GM21529 (cell line): ENCODE data around the gene ZC3H7A.

ENCODE experiments used
- ATAC-seq: cut with Tn5 transposase; IDR thresholded peaks from one replicate; pipeline ENCODE4 v1.9.1; 2021; ENCODE audit not compliant: unreplicated experiment

The ZC3H7A gene

DNA sequence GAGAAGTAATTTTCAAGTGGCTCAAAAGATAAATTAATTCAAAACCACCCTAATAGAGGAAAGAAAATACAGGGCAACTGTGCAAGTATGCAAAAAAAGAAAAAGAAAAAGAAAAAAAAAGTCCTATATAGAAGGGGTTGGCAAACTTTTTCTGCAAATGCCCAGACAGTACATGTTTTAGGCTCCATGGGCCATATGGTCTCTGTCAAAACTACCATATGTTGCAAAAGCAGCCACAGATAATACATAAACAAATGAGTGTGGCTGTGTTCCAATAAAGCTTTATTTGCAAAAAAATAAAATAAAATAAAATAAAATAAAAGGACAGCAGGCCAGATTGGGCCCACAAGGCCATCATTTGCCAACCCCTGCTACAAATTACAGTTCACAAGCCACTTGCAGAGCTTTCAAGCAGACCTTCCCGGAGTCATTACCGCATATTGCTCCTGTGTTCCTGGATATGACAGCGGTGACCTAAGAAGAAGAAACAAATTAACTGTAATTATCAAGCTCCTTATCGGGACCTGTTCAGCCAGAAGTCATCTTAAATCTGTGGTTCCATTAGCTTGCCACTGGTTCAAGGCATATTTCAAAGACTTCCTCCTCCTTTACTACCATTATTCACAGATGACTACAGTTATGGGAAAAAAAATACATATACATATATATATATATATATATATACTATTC, 15.9 kb downstream of the ZC3H7A start:
- no peak for ATAC-seq

DNA sequence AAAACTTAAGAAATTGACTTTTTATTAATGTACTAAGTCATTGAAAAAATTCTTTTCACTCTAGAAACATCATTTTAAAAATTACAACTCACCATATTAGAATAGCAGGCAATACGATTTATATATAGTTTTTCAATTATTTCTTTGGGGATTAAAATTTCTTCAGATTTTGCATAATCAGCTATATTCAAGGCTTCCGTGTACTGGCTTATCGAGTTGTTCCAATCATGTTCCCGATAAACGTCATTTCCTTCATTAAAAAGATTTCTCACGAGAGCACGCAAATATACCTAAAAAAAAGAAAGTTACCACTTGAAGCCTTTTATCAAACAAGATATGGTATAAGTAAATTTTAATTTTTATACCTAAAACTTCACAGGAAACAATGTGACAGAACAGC, 18.0 kb downstream of the ZC3H7A start:
- no peak for ATAC-seq

DNA sequence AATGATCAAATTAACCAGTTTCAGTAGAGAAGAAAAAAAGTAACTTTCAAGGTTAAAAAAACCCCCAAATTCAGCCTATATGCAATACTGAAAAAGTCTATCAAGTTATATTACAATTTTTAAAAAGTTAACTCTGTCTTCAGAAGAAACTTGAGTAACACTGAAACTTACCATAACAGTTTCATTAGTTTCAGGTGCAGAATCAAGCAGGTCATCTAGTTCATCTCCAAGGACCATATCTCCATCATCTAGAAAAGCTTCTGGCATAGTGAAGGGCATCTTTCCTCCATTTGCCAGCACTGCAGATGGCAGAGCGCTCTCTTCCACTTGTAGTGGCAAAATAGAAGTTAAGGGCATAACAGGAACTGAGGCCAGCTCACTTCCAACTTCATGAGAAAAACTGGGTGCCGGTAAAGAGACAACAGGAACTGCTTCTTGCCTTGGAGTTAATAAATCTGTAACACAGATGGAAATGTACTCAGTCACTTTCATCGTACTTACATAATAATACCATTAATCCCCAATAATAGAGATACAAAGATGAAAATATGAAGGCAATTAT, 22.9 kb downstream of the ZC3H7A start:
- ATAC-seq = no peak

DNA sequence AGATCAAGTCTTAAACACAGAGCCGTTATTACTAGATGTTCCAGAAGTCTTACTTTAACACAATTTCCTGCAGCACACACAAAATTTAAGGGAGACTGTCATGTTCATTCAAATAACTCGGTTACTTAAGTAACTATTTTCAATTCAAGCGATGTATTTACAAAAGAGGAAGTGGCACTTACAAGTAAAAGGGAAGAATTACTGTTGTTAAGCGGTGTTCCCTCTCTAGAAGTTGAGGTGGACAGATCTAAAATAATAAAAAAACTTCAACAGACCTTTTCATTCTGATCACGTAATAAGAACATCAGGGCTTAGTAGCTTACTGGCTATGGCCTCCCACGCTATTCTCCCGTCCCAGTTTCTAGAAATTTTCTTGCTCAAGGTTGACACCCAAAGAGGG, 28.2 kb downstream of the ZC3H7A start:
- ATAC-seq = peak; percentile 67

DNA sequence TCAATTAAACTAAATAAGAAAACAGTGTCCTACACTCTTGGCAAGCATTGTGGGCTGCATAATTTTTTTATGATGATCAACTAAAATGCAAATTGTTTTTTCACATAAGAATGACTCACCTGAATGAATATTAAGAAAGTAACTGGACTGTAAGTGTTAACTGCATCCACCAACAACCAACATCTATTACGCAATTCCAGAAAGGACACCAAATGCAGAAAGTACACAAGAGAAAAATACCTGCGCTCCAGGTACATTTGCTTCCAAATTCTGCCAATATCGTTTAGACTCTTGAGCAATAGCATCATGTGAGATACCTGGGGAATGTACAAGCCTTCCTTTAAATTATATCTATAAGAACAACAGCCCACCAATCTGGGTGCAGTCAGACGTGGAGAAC, 34.6 kb downstream of the ZC3H7A start:
- ATAC-seq = no peak

DNA sequence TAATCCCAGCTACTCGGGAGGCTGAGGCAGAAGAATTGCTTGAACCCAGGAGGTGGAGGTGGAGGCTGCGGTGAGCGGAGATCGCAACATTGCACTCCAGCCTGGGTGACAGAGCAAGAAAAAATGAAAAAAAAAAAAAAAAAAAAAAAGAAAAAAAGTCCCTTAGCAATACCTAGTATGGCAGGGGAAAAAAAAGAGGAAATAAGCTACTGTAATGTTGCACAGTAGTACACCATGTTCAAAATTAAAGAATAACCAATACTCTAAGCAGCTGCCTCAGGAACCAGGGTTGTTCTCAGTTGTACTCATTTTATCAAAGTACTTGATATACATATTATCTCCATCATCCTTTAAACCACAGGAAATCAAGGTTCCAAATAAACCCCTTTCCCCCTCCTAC, 37.1 kb downstream of the ZC3H7A start:
- ATAC-seq = no peak

DNA sequence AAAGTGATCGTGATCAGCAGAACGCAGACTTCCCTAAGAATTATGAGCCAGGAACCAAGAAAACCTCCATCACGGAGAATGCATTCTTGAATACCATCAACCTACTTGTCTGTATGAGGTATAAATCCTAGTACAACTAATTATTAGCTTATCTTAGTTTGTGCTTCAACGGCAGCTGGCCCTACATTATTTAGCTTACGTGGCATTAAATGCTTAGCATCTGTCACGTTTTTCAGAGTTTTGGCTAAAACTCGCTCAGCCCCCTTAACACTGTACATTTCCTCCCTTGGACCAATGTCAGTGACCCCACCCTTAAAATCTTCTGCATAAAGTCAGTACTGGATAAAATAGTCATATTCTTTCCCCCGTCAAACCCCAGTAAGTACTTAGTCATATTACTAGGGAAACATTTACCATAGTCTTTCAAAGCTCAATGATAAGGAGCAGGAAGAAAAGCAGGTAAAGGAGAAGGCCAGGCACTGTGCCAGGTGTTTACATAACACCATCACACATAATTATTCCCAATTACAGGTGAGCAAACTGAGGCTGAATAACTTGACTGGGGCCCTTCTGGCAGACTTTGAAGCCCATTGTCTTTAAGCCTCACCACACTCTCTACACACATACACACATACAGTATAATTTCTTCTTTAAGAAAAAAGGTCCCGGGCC, 37.8 kb downstream of the ZC3H7A start:
- ATAC-seq = no peak

DNA sequence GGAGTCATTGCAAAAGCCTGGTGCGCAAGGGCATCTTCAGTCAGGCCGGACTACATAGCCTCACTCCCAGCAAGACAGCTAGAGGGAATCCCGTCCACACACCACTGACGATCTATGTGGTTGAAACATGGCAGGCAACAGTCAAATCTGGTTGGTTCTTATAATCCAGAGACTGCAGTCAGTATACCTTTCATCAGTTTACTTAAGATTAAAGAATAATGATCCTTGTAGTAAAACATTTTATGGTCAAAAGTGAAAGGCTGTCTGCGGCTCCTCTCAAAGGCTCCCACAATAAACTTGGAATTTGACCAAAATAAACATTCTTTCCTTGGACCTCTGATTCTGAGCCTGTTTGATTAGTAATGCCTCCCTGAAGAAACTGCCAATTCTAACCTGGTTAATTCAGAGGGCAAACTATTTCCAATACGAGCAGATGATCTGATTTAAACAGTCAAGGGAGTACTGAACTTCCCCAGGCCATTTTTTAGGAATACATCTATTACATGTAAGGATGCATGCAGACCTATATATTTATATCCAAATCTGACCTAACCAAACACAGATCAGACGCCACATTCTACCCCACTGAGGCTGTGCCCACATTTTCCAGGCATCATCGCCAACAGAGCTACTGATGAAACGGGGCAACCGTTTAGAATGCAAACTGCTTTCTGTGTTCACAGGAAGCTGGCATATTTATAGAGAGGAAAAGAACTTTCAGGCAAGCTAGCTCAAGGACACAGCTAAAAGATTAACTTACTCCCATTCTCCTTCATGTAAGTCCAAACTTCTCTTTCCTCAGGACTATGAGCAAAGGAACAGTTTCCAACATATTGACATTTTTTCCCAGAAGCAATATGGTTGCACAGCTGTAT, 39.1 kb downstream of the ZC3H7A start:
- ATAC-seq = no peak

DNA sequence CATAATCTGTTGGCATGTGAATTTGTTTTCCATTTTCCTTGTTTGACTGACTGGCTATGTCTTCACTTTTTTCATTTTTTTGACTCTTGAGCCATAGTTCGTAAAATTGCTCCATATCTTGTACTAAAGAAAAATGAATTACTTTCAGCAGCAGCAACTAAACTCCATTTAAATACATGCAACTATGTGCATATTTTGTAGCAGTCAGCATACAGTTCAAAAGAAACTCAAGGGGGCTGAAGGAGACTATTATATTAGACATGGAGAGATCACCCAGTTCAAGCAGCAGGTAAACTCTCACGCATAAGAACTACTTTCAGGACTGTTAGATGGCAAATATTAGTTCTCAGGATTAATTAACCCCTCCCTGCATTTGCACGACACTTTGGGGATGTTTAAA, 40.8 kb downstream of the ZC3H7A start:
- ATAC-seq = no peak

DNA sequence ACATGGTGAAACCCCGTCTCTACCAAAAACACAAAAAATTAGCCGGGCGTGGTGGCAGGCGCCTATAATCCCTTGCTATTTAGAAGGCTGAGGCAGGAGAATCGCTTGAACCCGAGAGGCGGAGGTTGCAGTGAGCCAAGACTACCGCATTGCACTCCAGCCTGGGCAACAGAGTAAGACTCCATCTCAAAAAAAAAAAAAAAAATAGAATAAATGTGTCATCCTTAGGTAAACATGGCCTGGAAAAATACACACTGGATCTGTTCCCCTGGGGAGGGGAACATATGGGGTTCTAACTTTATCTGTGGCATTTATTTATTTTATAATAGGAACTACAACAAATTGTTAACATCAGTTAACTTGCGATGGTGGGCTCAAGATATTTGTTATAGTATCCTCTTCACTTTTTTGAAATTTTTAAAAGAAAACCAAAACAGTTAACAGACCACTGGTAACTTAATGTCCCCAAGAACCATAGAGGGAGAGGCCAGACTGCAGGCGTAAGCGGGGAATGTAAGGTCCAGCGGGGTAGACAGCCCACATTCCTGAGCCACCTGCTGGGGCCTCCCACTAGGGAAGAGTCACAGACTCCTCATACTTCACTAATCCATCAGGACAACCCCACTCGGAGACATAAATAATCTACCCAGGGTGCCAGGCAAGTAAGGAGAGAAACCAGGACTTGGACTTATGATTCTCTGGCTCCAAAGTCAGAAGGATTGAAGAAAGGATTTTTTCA, 41.9 kb downstream of the ZC3H7A start:
- ATAC-seq = no peak

DNA sequence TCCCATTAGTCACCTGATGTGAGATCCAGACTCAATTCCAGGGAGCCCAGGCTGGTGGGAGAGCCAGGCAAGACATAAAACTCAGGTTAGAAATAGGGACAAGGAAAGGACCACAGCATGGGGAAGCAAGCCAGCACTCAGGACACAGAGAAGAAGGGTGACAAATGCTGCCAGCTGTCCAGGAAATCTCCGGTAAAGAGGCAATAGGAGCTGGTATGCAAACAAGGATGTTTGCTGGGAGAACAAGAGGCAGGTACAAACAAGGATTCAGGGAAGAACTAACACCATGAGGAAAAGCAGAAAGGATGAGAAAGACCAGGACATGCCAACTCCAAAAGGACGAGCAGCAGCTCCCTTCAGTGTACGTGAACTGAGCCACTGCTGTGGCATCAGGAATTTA, 44.2 kb downstream of the ZC3H7A start:
- no peak for ATAC-seq

DNA sequence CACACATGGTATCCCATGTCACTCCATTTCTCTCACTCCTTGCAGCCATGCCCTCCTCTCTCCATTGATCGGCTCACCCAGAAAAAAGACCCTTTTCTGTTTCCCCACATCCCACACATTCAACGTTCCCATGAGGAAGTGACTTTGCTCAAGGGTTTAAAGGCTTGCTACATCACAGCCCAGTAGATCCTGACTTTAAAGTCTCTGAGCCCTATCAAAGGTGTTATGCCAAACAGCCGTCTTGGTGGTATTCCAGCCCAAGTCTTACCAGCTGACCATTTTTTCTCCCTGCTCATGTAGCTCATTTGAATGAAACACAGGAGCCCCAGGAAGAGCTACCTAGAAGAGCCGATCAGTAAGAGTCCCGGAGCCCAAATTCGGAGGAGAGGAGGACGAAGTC, 47.0 kb downstream of the ZC3H7A start:
- ATAC-seq = no peak

DNA sequence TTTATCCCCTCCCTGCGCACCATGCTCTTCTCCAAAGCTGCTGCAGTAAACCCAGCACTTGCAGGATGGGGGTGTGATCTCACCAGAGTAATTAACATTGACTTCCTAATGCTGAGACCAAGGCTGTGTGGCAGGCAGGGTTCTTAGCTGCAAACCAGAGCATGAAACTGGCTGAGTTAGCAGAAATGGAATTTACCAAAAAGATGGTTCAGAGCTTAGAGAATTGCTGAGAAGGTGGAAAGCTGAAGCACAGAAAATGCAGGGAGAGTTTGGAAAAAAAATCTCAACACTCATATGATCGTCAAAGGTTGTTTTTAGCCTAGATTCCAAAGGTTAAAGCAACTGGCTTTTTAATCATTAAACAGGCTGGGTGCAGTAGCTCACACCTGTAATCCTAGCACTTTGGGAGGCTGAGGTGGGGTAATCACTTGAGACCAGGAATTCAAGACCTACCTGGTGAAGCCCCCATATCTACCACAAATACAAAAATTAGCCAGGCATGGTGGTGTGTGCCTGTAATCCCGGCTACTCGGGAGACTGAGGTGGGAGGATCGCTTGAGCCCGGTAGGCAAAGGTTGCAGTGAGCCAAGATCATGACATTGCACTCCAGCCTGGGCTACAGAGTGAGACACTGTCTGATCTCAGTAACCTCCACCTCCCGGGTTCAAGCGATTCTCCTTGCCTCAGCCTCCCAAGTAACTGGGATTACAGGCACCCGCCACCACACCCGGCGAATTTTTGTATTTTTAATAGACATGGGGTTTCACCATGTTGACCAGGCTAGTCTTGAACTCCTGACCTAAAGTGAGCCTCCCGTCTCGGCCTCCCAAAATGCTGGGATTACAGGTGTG, 48.4 kb downstream of the ZC3H7A start:
- no peak for ATAC-seq

DNA sequence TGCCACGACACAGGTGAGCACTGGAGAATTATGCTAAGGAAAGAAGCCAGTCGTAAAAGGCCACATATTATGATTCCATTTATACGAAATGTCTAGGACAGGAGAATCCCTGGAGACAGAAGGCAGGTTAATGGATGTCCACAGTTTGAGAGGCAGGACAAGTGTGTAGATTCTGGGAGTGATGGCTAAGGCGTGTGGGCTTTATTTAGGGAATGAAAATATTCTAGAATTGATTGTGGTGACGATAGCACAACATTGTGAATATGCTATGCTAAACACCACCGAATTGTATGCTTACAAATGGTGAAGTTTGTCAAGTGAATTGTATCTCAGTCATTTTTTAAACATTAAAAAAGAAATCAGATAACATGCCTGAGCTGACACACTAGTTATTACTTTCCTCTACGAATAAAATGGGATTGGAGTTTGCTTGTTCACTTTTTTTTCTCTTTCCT, 49.1 kb downstream of the ZC3H7A start:
- ATAC-seq = no peak

DNA sequence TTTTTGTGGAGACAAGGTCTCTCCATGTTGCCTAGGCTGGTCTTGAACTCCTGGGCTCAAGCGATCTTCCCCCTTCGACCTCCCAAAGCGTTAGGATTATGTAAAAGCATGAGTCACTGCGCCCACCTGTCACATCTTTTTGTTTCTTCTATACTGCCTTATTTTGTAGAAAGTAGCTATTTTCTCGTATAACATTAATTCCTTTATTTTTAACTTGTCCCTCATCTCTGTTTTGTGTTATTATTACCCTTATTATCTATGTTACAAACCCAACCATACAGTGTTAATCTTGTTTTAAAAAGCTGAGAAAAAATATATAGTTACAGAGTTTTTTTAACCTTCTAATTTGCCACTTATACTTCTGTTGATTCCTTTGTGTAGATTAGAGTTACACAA, 53.0 kb downstream of the ZC3H7A start:
- no peak for ATAC-seq

DNA sequence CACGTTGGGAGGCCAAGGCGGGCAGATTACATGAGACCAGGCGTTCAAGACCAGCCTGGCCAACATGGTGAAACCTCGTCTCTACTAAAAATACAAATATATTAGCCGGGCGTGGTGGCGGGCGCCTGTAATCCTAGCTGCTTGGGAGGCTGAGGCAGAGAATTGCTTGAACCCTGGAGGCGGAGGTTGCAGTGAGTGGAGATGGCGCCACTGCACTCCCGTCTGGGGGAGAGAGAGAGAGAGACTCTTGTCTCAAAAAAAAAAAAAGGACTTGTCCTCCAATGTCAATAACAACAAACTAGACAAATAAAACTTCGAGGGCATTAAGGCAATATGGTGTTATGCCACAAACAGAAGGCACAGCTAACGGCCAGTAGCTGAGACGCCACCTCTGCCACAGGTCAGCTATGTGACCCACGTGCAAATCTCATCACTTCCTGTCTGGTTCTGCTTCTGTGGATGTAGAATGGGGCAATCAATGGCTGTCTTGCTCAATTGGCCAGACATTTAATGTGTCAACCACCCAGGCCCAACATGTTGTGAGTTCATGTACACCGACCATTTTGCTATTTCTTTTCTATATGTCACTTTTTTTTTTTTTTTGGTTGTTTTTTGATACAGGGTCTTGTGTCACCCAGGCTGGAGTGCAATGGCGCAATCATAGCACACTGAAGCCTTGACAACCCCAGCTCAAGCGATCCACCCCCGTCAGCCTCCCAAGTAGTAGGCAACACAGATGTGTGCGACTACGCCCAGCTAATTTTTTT, 53.6 kb downstream of the ZC3H7A start:
- ATAC-seq = no peak

DNA sequence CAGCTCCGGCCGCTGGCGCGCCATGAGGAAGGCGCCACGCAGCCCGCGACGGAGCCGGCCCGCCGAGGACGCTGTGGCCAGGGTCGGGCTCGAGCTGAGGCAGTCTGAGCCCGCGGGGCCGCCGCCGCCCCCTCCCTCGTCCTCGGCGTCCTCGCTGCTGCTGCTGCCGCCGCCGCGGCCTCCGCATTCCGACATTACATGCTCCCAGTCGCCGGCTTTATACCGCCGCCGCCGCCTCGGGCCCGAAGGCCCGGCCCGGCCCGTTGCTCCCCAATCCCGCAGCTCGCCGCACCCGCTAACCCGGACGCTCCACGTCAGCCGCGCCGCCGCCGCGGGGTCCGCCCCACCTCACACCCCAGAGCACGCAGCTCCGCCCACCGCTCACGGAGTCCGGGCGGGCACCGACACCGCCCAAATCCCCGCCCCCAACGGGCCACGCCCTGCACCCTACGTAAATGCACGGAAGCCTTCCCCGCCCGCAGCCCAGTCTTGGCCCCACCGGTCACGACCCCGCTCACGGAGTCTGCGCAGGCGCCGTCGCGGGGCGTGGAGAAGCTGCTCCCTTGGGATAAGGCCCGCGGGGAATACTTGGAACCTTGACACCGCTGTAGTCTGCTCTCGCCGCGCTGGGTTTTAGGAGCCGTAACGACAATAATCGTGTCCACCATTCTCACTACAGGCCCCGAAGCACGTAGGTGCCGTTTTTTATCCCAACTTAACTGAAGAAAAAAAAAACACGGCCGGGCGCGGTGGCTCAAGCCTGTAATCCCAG, 54.3 kb downstream of the ZC3H7A start, which contains the start of gene TXNDC11:
TSS of gene TXNDC11 (minus strand) at position 322 of the 772 bp plus-strand sequence. CDS start at position 195, 127 bp downstream.
- peak; percentile 87 for ATAC-seq

DNA sequence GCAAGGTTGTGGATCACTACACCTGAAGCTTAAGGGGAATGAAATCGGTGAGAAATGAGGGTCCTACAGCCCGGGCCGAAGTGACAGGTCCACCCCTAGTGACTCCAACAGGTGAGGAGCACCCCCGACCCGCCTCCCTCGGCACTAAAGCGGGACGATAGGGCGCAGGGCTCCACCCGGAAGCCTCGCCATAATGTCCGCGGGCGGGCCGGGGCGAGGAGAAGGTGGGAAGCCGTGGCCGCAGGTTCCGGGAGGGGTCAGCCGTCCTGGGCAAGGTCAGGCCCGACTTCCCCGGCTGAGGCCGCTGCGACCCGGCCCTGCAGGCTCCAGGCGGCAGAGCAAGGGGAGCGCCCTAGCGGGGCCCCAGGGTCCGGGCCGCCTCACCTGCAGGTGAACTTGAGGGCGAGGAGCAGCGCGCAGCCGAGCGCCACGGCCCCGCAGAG, 54.9 kb downstream of the ZC3H7A start:
- peak; percentile 27 for ATAC-seq
